ENCODE results near the gene SLC2A9. TPM values are rescaled to one million over a fixed set of nuclear protein-coding genes. Genes with fewer than 3 reads are reported as not detected.

Gene SLC2A9
- total and polyA plus RNA-seq, 2 of the 4 experiments (the other 2 are of a cell fraction): 0.72 to 2.1 TPM

- H3K9me3 ChIP-seq (ENCODE audit: control insufficient read depth, insufficient read depth, low read length): no peaks in the 10 kb centered on the region
- H4K5ac ChIP-seq (ENCODE audit: low read depth, low read length): no peak overlapping the region
- H3K14ac ChIP-seq (replicated peaks; ENCODE audit: low read depth, low read length): no peak overlapping the region
- H2AFZ ChIP-seq (replicated peaks; ENCODE audit: low read length, poor library complexity): no peak overlapping the region
- in situ Hi-C loops (cut with MboI; ENCODE audit: low sequenced_read_pairs) (no loop called here), intact Hi-C loops (cut with micrococcal nuclease) (no loop called here), dilution Hi-C loops (cut with HindIII; ENCODE audit: low sequenced_read_pairs, unreplicated experiment) (no loop called here)
- H3K9me1 ChIP-seq (ENCODE audit: insufficient read depth, low read length): no peaks in the 10 kb centered on the region
- H2AK9ac ChIP-seq (replicated peaks; ENCODE audit: low read depth, low read length, poor library complexity): no peak overlapping the region
- H2BK20ac ChIP-seq (ENCODE audit: low read depth, low read length): no peak overlapping the region
- H3K4me3 ChIP-seq (ENCODE audit: insufficient read depth, low read depth, low read length): no peak overlapping the region
- H4K91ac ChIP-seq (ENCODE audit: insufficient read depth, low read depth, low read length): no peak overlapping the region
- H3K36me3 ChIP-seq (ENCODE audit: control insufficient read depth, insufficient read depth, low read length): peaks cover 2% of the 10 kb centered on the region
- TF ChIP-seq MAFK (IDR thresholded peaks at IDR 0.05; ENCODE audit: low read depth, low read length) (no peak), ELK1 (IDR thresholded peaks at IDR 0.05; ENCODE audit: borderline replicate concordance, low read depth, low read length) (no peak), FOS (IDR thresholded peaks at IDR 0.05; ENCODE audit: low read depth, low read length) (no peak), MAZ (IDR thresholded peaks at IDR 0.05; ENCODE audit: borderline replicate concordance, low read depth, low read length) (no peak), CHD1 (IDR thresholded peaks at IDR 0.05; ENCODE audit: low read depth, low read length) (no peak), SMC3 (IDR thresholded peaks at IDR 0.05; ENCODE audit: low read depth, low read length) (no peak), RAD21 (IDR thresholded peaks at IDR 0.05; ENCODE audit: low read length) (no peak), CTCF (conservative IDR thresholded peaks at IDR 0.05; ENCODE audit: low read depth, low read length) (no peak), BHLHE40 (IDR thresholded peaks at IDR 0.05; ENCODE audit: low read depth, low read length) (no peak), USF2 (IDR thresholded peaks at IDR 0.05; ENCODE audit: low read depth, low read length) (no peak), RFX5 (IDR thresholded peaks at IDR 0.05; ENCODE audit: low read depth, low read length) (no peak)
- POLR2A ChIA-PET (ENCODE audit: unreplicated experiment): no interaction called here
- no peak overlapping the region for H2AK5ac ChIP-seq (ENCODE audit: low read depth, low read length)
- H3K79me1 ChIP-seq (ENCODE audit: low read depth in 1 of 2, low read length in 2 of 2): no peaks in the 10 kb centered on the region
- no peak overlapping the region for H4K8ac ChIP-seq (ENCODE audit: low read depth in 2 of 2, low read length in 2 of 2)
- ATAC-seq (ENCODE audit: low read depth) (no peak; the same call in 1 of the 2 replicates), DNase-seq (no peak)
- H3K9ac ChIP-seq (ENCODE audit: low read depth, low read length): no peak overlapping the region
- H3K18ac ChIP-seq (ENCODE audit: low read depth, low read length): no peak overlapping the region
- CTCF ChIA-PET: no interaction called here
- no peak overlapping the region for H2BK120ac ChIP-seq (ENCODE audit: low read depth, low read length)
- no peak overlapping the region for H3K4ac ChIP-seq (ENCODE audit: low read depth, low read length)
- H3K23ac ChIP-seq (ENCODE audit: low read depth, low read length): no peak overlapping the region
- H2BK15ac ChIP-seq (ENCODE audit: low read depth, low read length): no peak overlapping the region
- BruUV-seq (replicated peaks): no TSS peak
- H3K27ac ChIP-seq (ENCODE audit: insufficient read depth, low read length): no peak overlapping the region
- H3K4me1 ChIP-seq (ENCODE audit: control insufficient read depth, insufficient read depth, low read length): no peaks in the 10 kb centered on the region
- H3K27me3 ChIP-seq (ENCODE audit: control insufficient read depth, insufficient read depth, low read length): no peaks in the 10 kb centered on the region
- no peak overlapping the region for H2BK5ac ChIP-seq (ENCODE audit: low read depth, low read length, poor library complexity, severe bottlenecking)
- WGBS, 2 experiments (ENCODE audit: extremely low coverage in 2 of 2, insufficient read length in 1 of 2): 83% methylated on average over 2 of the region's 4 CpGs; no CpG with 5 or more reads in 1 of the 2 experiments
- no peak overlapping the region for H3K56ac ChIP-seq (ENCODE audit: extremely low read depth, insufficient read depth, low read length)
- no peak overlapping the region for H3K4me2 ChIP-seq (ENCODE audit: low read depth, low read length)
- H4K20me1 ChIP-seq (ENCODE audit: insufficient read depth, low read length): no peaks in the 10 kb centered on the region
These were observed 33.3 kb upstream of the SLC2A9 start for GRCh38 chr4:10054571-10055041.
